GM19324 (cell line): Measurements from ENCODE around the gene LCN10.
"Not testable (repeated sequence)": the region's sequence is repeated elsewhere in the genome, so short reads cannot be mapped to it uniquely, and the experiment has no call there.

Experiments
- ATAC-seq: cut with Tn5 transposase; IDR thresholded peaks from one replicate; pipeline ENCODE4 v1.9.1; 2021; ENCODE audit warnings: mild to moderate bottlenecking, moderate library complexity; ENCODE audit not compliant: unreplicated experiment, low FRiP score

Gene LCN10

DNA sequence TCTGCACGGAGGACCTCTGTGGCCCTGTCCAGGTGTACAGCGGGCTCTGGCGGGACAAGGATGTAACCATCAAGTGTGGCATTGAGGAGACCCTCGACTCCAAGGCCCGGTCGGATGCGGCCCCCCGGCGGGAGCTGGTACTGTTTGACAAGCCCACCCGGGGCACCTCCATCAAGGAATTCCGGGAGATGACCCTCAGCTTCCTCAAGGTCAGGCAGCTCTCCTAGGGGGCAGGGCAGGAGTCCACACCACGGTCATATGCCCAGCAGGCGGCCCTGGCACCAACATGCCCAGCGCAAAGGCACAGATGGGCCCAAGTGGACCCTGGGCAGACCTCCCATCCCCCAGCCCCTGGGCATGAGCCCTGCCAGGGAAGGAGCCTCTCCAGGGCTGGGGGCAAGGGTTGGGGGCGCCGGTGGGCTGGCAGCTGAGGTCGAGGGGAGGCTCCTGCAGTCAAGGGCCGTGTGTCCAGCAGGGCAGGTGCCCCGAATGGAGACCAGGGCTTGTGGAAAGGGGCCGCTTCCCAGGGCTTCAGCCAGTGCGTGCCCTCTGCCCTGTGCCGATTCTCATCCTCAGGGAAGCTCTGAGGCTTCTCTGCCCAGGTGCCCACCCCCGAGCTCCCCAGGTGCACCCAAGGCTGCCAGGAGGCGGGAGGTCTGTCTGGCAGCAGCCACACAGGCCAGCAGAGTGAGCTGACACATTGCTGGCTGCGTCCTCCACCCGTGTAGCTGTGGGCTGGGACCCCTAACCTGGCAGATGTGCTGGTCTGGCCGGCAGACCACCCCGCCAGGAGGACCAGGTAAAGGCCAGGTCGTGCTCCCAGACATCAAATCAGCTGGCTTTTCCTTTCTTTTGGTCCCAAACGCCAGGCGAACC, 20.4 kb downstream of the LCN10 start:
- ATAC-seq: no peak

DNA sequence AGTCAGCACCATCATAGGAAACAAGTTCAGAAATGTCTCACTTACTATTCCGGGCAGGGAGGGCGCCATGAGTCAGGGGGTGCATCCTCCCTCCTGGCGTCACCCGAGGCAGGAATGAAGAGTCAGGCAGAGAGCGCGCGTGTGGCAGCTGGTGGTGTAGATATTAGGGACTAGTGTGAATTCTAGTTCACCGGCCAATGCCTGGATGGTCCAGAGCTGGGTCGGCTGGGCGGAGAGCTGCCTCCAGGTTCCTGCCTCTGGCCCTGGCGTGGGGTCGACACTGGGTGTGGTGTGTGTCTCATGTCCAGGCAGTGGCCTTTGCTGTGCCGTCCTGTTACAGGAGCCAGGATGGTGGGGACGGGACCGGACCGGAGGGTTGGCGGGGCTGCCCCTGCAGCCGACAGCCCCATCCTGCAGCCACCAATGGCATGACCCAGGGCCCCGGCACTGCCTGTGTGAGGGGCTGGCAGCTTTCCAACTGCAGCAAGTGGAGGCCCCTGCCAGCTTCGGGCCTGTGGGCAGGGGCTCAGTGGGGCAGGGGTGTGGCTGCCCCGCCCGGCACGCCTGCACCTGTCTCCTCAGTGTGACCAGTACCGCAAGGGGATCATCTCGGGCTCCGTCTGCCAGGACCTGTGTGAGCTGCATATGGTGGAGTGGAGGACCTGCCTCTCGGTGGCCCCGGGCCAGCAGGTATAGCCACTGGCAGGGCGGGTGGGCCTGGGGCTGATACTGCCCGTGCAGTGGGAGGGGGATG, 21.2 kb downstream of the LCN10 start:
- ATAC-seq: no peak

DNA sequence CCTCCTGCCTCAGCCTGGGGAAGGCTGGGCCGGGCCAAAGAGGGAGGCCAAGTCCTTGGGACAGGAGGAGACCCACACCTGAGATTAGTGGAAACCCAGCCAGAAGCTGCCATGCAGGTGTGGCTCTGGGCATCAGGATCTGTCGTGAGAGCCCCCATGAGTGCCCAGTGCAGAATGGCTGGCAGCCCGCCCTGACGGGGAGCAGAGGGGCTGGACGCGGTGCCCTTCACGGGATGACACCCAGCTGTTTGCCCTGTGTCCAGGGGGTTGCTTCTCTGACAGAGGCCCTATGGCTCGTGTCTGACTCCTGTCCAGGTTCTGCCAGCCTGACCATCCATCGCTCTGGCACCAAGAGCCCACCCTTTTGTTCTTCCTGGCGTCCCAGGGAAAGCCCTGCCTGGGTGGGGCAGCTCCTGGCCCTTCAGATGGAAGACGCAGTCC, 21.8 kb downstream of the LCN10 start:
- ATAC-seq: no peak

DNA sequence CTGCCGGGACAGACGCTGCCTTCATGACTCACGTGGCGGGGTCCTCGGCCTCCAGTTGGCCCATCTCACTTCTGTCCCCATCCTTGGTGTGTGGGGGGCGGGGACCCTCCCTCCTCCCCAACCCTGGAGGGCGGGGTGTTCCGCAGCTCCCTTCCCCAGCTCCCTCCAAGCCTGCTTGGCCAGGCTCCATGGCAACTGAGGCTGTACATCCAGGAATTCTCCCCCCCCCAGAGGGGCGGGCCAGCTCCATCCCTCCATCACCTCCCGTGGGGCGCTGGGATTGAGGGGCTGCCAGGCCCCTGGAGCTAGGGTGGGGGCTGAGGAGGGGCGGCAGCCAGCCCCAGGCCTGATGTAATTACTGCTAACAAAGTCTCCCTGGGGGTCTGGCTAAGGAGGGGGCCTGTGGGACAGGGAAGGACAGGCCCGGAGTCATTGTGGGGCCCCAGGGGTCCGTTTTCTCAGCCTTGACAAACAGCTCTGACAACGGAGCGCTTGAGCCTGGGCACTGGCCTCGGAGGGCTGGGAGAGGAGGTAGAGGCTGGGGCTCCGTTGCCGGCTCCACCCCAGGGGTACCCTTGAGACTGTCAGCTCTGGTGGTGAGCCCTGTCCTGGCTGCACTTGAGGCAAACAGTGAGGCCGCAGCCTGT, 22.4 kb downstream of the LCN10 start:
- no peak for ATAC-seq

DNA sequence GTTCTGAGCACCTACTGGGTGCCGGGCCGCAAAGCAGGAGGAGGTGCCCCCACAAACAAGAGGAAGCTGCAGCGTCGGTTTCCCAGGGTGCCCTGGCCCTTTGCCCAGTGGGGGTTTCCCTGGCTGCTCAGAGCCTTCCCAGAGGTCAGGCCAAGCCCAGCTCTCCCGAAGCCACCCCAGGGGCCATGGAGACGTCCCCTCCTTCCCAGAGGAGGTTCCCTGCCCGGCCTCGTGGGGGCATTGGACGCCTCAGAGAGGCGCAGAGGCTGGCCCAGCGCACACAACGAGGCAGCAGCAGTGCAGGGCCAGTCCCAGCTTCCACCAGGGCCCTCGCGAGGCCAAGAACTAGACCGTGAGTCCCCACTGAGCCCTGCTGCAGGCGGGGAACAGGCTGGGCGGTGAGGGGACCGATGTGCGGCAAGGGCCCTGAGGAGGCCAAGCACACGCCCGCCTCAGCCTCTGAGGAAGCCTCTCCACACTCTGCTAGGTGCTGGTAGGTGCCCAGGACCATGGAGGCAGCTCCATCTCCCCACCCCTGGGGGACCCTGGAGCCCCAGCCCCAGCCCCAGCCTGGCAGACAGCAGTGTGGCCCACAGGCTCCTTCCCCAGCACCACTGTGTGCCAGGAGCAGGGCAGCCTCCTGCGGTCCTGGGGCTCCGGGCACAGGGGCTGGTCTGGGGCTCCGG, 23.4 kb downstream of the LCN10 start:
- no peak for ATAC-seq

DNA sequence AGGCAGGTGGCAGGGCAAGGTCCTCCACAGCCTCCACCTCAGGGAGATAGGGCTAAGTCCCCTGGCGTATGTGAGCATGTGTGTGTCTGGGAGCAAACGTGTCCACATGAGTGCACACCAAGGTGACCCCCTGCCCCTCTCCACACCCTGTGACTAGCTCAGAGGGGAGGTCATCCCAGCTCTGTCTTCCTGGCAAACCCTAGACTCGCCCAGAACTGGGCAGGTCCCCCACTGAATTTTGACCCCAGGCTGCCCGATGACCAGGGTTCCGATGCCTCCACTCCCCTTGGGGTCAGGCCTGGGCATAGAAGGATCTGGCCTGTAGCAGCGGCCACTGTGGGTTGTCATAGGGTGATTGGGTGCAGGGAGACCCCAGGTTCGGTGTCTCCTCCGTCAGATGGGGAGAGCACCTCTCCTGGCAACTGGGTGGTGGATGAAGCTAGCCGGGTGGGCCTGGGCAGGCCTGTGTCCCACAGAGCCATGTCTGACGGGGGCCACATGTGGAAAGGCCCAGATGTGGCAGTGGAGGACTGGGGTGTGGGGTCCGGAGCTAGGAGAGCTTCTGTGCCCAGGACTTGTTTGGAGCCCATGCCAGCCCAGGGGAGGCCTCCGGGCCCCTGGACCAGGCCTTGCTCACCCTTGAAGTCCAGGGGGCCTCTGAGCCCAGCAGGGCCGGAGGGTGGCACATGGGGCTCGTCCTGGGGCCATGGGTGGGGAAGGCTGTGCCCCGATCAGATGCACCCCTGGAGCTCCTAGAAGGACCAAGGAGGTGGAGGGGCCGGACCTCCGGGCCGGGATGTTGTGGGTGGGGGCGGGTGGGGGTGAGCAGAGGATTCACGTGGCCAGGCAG, 24.2 kb downstream of the LCN10 start:
- ATAC-seq: no peak

DNA sequence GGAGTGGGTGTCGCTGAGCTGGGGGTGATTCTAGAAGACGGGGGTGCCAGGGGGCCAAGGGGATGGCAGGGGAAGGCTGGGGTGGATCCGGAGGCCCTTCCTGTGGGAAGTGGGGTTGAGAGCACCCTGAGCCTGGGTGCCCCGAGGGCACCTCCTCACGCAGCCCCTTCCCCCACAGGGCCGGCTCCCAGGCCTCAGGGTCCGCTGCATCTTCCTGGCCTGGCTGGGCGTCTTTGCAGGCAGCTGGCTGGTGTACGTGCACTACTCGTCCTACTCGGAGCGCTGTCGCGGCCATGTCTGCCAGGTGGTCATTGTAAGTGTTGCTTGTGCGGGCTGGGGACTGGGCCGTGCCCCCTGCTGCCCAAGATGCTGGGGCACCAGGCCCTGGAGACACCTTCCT, 25.3 kb downstream of the LCN10 start:
- no peak for ATAC-seq

DNA sequence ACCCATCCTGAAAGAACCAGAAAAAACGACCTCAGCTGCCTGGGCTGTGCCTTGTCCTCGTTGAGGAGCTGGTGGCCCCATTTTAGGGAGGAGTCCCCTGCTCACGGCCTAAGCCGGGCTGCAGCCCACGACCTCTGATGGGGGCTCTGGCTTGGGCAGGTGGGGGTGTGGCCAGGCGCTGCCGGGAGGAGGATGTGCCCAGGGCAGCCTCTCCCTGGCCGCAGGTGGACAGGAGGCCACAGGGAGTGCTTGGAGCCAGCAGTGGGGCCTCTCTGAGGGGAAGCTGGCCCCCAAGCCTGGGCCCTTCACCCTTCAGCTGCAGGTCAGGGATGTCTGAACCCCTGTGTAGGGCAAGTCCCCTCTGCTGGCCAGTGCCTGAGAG, 27.9 kb downstream of the LCN10 start:
- no peak for ATAC-seq

DNA sequence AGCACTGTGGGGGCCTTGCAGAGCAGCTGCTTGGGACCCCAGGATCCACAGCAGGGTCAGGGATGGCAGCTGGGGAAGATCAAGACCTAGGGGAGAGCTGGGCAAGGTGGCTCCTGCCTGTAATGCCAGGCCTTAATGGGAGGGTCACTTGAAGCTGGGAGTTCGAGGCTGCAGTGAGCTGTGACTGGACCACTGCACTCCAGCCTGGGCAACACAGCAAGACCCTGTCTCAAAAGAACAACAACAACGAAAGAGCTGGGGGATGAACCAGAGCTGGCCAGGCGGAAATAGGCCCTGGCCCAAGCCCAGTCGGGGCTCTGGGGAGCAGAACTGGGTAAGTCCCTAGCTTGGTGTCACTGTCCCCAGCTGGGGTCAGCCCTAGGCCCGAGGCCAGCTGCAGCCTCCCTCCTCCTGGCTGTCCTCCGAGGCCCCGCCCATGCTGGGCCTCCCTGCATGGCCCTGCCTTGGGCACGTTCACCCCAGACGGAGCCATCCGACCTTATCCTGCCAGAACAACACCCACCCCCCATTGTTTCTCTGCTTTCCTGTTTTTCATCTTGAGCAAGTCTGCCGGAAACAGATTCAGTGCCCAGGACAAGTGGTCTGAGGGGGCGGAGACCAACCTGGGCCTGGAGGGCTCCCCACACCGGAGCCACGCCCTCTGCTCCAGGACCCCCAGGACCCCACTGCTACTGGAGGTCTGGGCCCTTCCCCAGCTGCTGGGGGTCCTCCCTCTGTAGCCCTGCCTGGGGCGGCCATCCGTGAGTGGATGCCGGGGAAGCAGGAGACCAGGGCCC, 28.4 kb downstream of the LCN10 start:
- no peak for ATAC-seq

DNA sequence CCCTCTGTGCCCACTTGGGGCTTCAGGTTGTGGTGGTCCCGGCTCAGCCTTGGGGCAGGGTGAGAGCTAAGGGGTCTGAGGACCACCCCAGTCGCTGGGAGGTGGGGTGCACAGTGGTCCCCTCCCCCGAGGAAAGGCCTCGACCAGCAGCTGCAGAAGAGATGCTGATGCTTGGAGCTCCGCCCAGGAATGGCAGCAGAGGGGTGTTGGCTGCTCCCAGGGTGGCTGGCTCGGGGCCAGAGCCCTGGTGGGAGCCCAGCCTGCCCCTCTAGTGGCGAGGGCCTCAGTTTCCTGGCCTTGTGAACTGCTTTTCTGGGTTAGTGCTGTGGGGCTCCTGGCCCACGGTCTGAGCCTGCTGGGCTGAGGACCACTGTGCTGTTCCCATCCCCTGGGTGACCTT, 29.2 kb downstream of the LCN10 start:
- no peak for ATAC-seq

DNA sequence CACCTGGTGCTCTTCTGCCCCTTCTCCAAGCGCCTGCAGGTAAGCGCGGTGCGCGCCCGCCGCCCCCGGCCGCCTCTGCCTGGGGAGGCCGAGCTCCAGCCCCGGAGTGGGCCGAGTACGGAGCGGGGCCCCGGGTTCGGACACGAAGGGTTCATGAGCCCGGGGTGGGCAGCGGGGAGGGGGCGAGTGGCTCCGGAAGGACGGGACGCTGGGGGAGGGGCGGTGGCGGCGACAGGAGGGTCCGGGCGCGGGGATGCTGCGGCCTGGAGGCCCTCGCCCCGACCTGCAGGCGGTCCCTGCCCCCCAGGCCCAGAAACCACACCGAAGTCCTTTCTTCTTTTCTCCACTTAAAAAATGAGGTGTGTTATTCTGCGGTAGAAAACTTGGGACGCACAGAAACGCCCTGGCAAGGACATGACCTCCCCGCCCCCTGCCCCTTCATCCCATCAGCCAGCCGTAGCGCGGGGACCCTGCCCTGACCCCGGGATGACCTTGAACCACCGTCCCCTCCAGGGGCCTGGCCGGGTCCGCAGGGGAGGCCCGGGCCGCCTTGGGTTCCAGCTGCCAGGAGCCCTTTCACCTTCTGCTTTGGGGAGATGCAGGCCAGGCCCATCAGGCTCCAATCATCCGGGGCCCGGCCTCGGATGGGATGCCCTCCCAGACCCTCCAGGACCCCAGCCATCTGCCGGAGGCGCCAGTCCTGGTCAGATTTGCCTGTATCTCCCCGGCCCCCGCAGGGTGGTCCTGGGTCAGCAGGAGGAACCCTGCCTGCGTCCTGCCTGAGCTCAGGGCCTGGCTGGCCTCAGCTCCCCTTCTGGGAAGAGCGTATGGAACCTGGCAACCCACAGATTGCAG, 29.8 kb downstream of the LCN10 start:
- ATAC-seq: no peak

DNA sequence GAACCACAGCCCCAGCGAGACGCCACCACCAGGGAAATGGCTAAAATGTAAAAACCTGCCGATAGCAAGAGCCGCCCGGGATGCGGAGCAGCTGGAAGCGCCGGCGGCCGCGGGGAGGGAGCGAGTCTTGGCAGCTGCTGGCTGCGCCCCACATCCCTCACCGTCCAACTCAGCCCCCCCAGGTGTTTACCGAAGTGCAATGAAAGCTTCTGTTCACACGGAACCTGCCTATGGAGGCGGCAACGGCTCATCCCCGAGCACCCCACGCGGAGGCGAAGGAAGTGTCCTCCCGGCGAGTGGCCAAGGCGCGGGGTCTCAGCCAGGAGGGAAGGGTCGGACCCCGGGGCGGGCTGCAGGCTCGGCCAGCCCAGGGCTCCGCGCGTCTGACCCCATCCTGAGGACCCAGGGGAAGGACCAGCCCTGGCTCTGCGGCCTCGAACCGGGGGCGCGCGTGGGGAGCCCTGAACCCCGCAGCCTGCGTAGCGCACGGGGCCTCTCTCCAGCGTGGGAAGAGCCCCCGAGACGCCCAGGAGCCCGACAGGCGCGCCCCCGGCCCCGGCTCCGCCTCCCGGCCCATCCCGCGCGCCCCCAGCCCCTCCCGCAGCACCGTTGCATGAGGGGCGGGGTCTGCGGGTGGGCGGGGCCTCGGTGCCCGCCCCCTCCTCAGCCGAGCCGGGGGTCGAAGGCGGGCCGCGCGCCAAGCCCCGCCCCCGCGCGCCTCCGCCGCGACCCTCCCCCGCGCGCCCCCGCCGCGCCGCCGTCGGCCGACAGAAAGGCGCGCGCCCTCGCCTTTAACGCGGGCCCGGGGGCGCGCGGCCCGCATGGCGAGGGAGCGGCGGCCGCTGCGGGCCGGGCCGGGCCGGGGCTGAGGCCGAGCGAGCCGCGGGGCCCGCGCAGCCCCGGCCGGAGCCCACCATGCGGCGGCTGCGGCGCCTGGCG, 30.7 kb downstream of the LCN10 start, which contains the start of gene DIPK1B:
Gene DIPK1B, plus strand, starts transcription at position 822 of the 939 bp plus-strand sequence. Its CDS starts 94 bp downstream, at position 916.
- no peak for ATAC-seq

DNA sequence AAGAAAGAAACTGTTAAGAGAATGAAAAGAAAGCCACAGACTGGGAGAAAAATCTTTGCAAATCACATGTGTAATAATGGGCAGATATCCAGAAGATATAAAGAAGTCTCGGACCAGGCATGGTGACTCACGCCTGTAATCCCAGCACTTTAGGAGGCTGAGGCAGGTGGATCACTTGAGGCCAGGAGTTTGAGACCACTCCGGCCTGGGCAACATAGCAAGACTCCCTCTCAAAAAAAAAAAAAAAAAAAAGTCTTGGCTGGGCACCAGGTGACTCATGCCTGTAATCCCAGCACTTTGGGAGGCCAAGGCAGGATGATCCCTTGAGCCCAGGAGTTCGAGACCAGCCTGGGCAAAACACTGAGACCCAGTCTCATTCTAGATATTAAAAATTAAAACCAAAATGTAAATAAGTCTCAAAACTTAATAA, 31.5 kb downstream of the LCN10 start:
- not testable (repeated sequence) for ATAC-seq

DNA sequence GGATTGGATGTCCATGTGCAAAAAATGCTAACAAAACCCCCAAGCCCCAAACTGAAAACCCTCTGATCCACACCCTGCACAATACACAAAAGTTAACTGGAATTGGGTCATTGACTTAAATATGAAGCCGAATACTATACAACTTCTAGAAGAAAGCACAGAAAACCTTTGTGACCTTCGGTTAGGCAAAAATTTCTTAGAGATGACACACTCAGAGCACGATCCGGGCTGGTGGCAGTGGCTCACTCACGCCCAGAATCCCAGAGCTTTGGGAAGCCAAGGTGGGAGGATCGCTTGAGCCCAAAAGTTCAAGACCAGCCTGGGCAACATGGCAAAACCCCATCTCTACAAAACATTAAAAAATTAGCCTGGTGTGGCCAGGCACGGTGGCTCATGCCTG, 32.2 kb downstream of the LCN10 start:
- no peak for ATAC-seq

DNA sequence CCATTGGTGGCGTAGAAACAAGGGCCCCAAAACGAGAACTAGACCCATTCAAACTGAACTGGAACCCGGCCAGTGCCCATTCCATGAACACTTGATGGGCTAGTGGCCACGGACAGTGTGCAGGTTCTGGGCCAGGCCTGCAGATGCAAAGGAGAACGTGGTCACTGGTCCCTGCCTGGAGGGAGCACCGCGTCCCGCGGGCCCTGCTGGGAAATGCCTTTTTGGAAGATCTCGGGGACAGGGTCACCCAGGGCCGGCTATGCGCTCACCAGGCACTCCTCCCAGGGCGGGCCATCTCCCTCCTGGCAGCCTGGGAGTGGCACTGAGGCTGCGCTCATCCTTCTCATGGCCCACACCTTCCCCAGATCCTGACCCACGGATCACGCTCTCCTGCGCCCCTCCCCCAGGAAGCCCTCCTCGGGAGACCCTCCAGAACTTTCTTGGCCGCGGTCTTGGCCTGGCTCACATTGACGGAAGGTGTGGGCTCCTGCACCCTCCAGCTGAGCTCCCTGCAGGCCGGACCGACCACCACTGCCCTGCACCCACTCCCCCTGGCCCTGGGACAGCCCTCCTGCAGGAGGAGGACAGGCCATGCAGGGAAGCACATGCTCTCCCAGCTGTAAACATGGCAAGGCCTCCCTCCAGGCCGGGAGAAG, 33.2 kb downstream of the LCN10 start:
- no peak for ATAC-seq

DNA sequence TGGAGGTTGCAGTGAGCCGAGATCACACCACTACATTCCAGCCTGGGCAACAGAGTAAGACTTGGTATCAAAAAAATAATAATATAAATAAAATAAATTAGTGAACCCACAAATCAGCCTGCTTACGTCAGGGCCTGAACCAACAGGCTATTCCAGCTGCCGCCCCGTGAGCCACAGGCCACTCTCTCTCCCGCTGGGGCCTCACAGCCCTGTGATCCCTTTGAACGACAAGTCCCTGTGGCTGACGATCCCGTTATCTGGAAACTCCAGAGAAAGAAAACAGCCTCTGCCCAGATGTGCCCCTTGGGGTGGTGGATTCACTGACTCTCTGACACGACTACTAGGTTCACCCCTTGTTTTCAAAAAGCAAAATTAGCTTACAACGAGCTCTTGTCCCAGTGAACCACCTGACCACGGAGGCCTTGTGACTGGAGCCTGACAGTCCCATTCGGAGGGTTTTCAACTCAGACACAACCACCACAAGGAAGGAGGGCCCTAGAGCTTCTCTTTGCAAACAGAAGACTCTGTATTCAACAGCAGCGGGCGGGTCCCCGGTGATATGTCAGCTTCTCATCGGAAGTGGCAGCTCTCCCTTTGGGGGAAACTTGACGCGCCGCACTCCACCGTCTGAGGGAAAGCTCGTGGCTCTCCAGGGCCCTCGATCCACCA, 34.8 kb downstream of the LCN10 start:
- ATAC-seq: no peak
